Activated CD8-positive, alpha-beta memory T cell treated with anti-CD3 and anti-CD28 coated beads for 36 hours (primary cell): ENCODE measurements around the gene COL24A1. TPM values are rescaled to one million over a fixed set of nuclear protein-coding genes. Genes with fewer than 3 reads are reported as not detected.
"Not testable (repeated sequence)": the region's sequence is repeated elsewhere in the genome, so short reads cannot be mapped to it uniquely, and the experiment has no call there.

Source experiments
- CTCF ChIA-PET: fragments of 350-600 bp; sonication (Branson Sonifier 250); formaldehyde crosslinking; loops from one replicate; lab custom pipeline; 2021; ENCODE audit warnings: antibody characterized with exemption; lab: Charles Lee
- POLR2A ChIA-PET: fragments of 350-600 bp; sonication (Branson Sonifier 250); formaldehyde crosslinking; loops from one replicate; lab custom pipeline; 2021; ENCODE audit warnings: antibody characterized with exemption; lab: Charles Lee
- total RNA-seq, 2 experiments: library from RNA; stranded (reverse); gene quantifications; one replicate each; pipeline ENCODE4 v1.2.3, GENCODE V29; 2021

COL24A1 gene
- total RNA-seq, 2 experiments from 2014 or later: not detected

DNA sequence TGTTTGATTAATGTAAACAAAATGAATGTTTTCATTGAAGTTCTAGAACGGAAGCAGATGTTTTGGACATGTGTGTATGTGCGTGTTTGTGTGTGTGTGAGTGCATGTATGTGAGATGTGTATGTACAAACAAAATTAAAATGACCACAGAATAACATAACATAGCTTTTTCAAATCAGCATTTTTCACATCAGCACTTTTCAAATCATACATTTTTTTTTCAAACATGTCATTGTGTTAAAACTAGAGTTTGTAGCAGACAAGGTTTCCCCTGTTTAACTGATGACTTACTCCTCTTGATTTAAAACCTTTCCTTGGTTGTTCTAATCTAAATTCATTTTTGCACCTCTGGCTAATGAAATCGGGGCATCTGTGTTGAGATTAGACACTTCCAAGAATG is 412.8 kb downstream of the COL24A1 start:
- ChIA-PET CTCF (no interaction called here), POLR2A (no interaction called here)

DNA sequence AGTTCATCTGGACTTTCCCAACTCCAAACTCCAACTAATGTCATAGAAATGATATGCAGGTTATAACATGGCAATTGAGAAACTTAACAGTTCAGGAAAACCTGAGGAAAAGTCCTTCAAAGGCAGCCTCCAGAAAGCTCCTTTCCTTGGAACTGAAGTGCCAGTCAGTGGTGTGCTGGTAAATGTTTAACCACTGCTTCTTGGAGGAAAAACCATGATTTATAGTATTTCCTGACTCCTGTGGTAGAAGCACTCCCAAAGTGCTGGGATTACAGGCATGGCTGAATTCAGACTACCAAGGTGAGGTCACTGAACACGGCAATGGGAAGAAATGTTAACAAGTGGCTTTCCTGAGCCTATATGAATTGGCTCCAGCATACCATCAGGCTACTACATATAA is 421.6 kb downstream of the COL24A1 start:
- ChIA-PET CTCF (no interaction called here), POLR2A (no interaction called here)

DNA sequence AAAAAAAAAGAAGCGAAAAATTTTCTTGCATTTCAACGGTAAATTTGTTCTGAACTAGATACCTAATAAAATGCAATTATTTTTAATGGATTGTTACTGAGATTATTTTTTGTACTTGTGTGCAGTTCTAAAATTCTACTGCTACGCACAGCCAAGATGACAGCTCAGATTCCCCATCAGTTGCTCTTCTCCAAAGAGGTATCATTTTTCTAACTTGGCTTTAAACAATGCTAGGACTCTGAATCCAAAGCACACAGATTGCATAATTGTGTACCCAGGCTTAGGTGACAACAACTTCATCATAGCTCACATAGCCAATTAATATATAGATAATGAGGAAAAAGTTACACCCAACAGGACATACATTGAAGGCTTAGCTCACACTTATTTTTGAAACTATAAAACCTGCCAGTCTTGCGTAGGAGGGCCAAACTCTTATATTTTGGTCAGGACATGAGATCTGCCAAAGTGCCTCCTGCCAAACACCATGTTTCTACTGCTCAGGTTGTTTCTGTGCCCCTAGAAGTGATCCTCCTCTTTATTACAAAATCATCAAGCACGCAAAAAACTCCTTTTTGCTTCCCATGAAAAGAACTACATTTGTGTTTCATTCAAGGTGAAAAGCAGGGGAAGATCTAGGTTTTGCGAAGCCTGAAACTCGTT is 437.8 kb downstream of the COL24A1 start:
- ChIA-PET CTCF (interaction anchor here (0.7 kb wide), 1 partner anchor 81 kb away, joined by 3 read pairs; no protein-coding TSS in a partner anchor), POLR2A (no interaction called here)

DNA sequence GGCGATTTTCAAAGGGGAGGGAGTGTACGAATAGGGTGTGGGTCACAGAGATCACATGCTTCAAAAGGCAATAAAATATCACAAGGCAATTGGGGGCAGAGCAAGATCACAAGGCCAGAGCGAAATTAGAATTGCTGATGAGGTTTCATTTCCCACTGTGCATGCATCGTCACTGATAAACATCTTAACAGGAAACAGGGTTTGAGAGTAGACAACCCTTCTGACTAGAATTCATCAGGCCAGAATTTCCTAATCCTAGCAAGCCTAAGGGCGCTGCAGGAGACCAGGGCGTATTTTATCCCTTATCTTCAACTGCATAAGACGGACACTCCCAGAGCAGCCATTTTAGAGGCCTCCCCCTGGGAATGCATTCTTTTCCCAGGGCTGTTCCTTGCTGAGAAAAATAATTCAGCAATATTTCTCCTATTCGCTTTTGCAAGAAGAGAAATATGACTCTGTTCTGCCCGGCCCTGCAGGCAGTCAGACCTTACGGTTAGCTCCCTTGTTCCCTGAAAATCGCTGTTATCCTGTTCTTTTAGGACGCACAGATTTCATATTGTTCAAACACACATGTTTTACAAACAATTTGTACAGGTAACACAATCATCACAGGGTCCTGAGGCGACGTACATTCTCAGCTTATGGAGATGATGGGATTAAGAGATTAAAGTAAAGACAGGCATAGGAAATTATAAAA is 442.0 kb downstream of the COL24A1 start:
- POLR2A ChIA-PET, CTCF ChIA-PET: not testable (repeated sequence)

DNA sequence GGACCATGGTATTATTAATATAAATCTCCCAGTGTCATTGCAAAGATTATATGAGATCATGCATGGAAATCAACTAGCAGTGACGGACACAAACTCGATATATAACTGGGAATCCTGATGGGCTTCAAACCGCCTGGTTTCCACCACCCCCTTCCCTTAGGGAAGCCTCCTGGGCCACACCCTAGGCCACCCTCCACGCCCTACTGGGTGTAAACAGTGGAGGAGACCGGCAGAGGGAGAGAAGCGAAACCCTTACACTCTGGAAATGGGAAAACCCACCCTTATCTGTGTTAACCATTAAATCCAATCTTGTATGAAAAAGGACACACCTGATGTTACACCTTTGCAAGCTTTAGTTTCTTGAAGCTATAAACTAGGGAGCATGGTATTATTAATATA is 447.7 kb downstream of the COL24A1 start:
- POLR2A ChIA-PET: no interaction called here

DNA sequence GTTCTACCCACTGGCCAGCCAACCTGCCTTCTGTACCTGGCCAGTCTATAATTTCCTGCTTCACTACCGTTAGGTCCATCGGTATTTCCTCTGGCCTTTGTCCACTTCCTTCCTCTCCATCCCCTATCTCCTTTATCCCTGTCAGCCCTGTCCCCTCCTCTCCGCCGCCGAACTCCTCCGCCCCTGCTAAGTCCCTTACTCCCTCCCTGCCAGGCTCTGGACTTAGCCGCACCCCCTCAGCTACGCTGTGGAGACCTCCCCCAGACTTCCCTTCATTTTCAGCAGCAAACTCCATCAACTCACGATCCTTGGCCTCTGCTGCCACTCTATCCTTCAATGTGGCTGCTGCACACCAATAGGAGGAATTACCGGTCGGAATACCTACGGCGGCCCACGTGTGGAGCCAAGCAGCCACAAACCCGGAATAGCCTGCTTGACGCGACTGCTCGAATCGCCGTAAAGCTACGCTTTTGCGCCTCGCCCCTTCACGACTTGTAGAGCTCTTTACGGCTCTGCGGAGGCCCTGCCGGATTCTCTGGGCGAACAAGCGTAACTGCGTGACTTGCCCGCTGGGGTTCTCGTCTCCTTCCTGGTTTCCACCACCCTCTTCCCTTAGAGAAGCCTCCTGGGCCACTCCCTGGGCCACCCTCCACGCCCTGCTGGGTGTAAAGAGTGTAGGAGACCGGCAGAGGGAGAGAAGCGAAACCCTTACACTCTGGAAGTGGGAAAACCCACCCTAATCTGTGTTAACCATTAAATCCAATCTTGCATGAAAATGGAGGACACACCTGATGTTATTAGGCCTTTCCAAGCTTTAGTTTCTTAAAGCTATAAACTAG is 448.4 kb downstream of the COL24A1 start, which contains the start of gene ZNHIT6:
Gene ZNHIT6, minus strand, starts transcription at position 444 of the 839 bp plus-strand sequence. Its CDS starts 149 bp downstream, at position 295.
- ChIA-PET POLR2A (no interaction called here), CTCF (interaction anchor here (0.7 to 1.0 kb wide), 2 partner anchors 13 to 410 kb away, joined by 3 read pairs; no protein-coding TSS in a partner anchor)

More for the DNA sequence above, 447.7 kb downstream of the COL24A1 start:
- CTCF ChIA-PET: interaction anchor here (1.0 kb wide), 1 partner anchor 13 kb away, joined by 3 read pairs; no protein-coding TSS in a partner anchor

DNA sequence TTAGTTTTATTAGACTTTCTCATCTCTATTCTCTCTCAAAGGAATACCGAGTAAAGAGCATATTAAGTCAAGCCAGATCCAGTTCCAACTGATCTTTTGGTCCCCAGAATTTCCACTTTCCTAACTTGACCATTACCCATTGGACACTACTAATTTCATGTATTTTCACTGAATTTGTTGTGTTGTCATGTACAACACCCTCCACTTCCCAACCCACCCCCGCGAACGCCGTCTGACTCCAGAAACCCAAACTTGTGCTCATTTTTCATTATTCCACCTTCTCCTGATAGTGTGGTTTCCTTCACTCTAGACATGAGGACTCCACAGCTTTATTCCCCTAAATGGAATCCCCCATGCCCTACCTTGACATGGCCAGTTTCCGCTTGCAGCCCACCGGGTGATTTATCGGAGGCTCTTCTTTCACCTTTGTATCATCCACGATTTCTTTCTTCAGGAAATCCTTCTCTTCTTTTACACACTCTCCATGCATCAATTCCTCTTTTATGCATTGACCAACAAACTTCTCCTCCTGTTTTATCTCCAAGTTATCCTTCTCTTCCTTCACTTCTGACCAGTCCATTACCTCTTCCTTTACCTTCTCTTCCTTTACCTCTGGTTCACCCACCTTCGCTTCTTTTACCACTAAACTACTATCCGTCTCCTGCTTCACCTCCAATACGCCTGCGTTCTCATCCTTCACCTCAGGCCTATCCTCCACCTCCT is 449.1 kb downstream of the COL24A1 start:
- POLR2A ChIA-PET: interaction anchor here (0.6 kb wide), 1 partner anchor 43 kb away, joined by 3 read pairs; no protein-coding TSS in a partner anchor
- CTCF ChIA-PET: no interaction called here

DNA sequence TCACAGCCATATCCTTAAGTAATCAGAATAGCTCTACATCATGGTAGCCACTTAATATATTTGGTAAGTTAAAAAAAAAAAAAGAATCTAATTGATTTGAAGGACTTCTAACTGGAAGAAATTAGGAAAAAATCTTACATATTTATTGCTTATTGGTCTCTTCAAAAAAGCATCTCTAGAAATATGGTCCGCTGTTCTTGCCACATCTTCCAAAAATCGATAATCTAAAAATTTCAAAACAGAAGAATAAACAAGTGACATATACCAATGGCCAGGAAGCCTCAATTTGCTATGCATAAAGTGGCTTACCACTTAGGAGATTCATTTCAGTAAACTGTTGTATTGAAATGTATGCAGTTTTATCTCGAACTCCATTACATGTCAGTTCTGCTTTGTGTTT is 450.6 kb downstream of the COL24A1 start:
- POLR2A ChIA-PET: no interaction called here
- CTCF ChIA-PET: no interaction called here

DNA sequence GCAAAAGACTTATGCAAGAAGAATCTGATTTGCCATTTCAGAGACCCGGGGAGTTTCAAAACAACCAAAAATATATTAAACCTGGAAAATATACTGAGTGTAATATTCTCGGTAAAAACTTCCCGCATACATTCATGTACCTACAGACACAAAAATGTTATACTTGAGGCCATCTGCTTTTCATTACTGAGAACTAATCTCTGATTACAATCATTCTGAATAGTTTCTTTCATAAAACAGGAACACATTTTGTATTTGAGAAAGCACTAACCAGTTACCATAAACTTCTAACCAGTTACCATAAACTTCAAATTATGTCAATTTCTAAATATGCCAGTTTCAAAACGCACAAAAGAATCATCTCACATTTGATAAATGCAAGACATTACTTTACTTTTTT is 456.1 kb downstream of the COL24A1 start:
- POLR2A ChIA-PET: no interaction called here
- CTCF ChIA-PET: no interaction called here

DNA sequence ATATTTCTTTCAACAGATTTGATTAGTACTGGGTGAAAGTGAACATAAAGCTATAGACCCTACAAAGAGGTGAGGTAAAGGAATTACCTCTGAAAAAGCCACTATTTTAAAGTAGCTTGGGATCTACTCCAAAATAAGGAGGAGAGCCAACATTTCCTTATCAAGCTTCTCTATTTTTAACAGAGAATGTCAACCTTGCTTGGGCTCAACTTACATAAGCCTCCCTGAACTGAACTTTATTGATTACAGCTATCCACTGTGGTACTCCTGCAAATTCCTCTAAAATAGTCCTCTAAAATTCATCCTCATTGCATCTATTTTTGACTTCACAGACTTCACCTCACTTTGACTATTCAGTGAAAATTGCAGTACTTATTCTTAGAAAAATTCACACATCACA is 458.7 kb downstream of the COL24A1 start:
- ChIA-PET CTCF (no interaction called here), POLR2A (no interaction called here)

DNA sequence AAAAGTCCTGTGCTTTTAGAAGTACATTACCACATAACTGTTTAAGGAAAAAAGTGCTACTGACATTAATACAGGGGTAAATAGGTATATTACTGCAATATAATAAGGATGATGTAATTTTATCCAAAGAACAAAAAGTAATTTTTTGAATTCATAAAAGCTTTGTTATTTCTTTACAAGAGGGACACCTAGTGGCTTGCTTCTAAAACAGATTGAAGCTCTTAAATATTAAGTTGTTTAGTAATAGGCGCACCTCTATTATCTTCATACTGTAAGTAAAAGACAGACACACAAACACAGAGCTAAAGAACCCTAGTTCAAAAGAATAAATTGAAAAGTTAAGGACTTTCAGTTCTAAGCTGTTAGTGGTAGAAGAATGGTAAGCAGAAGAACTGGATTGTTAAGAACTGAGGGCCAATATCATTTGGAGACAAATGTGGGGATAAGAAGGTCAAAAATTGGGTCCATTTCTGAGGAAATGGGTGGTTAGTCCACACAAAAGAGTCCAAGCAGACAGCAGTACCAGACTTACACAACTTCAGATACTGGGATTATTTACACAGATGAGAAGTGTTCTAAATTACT is 463.8 kb downstream of the COL24A1 start:
- ChIA-PET POLR2A (no interaction called here), CTCF (no interaction called here)

DNA sequence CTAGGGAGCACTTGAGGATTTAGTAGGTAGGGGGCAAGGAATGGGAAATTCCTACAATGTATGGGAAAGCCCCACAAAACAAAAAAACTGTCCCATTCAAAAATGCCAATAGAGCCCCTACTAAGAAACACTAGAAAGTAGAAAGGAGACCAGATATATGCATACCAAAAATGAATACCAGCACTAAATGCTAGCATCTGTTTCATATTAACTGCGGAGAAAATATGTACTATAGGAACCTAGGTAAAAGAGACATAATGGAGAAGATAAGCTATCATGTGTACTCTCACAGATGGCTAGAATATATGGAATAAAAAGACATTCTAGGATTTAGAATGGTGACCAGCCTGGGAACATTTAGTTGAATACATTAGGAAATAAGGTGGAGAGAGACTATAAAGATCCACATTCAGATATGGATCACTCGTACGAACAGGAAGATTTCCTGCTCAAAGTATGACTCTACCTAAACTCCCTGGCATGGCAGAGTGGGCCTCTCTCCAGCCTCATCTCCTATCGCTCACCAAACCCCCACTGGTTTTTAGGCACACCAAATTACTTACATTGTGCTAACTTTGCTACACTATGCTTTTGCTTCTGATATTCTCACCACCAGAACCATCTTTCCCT is 466.7 kb downstream of the COL24A1 start:
- POLR2A ChIA-PET: no interaction called here
- CTCF ChIA-PET: no interaction called here

DNA sequence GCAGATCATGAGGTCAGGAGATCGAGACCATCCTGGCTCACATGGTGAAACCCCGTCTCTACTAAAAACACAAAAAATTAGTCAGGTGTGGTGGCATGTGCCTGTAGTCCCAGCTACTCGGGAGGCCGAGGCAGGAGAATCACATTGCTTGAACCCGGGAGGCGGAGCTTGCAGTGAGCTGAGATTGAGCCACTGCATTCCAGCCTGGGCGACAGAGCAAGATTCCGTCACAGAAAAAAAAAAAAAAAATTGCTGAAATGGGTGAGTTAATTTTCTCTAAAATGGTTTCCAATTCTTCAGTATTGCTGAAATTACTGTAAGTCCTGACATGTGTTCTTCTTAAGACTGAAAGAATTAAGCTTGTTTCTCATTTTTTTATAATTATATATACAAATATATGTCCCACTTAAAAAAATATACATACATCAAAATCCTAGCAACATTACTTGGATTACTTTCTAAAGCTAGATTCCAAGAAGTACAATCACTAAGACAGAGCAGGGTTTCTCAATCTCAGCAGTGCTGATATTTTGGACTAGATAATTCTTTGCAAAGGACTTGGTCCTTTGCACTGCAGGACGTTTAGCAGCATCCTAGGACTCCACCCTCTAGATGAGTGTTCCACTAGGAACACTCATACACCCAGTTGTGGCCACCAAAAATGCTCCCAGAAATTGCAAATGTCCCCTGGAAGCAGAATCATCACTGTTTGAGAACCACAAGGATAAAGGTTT is 473.1 kb downstream of the COL24A1 start:
- ChIA-PET CTCF (no interaction called here), POLR2A (no interaction called here)

DNA sequence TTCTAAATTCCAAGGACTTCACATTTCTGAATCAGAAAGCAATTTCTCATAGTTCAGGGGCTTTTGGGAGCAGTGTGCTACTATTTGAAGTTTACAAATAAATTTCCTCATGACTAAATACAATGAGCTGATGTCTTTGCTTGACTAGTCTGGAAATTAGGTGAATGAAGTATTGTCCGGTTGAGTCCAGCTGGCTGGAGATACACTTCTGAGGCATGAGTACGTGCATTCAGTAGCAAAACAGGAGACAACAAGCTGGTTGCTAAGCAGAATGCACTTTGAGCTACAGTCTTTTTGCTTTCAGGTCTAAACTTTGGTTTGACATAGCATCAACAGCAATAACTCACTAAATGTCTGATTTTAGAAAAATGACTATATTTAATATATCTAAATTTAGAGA is 475.5 kb downstream of the COL24A1 start:
- CTCF ChIA-PET: no interaction called here
- POLR2A ChIA-PET: no interaction called here
